Lower leg skin (tissue), 3 donors: ENCODE measurements around the gene LYRM4.

Experiments used
- POLR2A ChIP-seq, 2 donors: fragments of 450-650 bp; IDR thresholded peaks; one replicate each; pipeline ENCODE4 v1.6.1; 2016 to 2017; ENCODE audit warnings: antibody characterized with exemption in 2 of 2, mild to moderate bottlenecking in 1 of 2, moderate library complexity in 1 of 2
- TF ChIP-seq, protein P1 (sequence below), 3 donors: fragments of 450-650 bp; IDR thresholded peaks; one replicate each; pipeline ENCODE4 v1.5.1; 2016; ENCODE audit warnings: antibody characterized with exemption in 3 of 3, mild to moderate bottlenecking in 3 of 3, moderate library complexity in 2 of 3

DNA sequence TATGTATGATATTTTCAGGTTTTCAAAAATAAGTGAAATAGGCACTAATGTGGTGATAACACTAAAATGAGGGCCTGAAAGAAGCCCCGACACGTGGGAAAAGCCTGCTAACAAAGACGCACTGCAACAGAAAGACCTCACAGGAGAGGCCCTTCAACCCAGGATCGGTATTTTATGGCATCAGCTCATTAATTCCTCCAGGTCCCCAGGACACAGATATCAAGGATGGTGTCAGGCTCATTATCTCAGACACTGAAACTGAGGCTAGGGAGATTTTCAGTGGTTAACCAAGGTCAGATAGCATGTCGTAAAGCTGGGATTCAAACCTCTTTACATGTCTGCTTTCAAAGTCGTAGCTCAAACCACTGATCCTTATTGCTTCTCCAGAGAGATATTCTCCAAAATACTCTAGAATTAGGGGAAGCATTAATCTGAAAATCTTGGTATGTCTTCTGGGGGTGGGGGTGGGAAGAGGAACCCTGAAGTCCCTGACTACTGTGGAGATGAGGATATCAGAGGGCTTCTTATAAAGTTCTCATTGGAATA lies 111.5 kb downstream of the LYRM4 start:
- TF ChIP-seq, protein P1, sequence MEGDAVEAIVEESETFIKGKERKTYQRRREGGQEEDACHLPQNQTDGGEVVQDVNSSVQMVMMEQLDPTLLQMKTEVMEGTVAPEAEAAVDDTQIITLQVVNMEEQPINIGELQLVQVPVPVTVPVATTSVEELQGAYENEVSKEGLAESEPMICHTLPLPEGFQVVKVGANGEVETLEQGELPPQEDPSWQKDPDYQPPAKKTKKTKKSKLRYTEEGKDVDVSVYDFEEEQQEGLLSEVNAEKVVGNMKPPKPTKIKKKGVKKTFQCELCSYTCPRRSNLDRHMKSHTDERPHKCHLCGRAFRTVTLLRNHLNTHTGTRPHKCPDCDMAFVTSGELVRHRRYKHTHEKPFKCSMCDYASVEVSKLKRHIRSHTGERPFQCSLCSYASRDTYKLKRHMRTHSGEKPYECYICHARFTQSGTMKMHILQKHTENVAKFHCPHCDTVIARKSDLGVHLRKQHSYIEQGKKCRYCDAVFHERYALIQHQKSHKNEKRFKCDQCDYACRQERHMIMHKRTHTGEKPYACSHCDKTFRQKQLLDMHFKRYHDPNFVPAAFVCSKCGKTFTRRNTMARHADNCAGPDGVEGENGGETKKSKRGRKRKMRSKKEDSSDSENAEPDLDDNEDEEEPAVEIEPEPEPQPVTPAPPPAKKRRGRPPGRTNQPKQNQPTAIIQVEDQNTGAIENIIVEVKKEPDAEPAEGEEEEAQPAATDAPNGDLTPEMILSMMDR (IDR thresholded peaks at IDR 0.05): no peak
- no peak for TF ChIP-seq POLR2A (IDR thresholded peaks at IDR 0.05)
